Neutrophil (primary cell): Measurements from ENCODE around the gene USP32.

ENCODE experiments used
- H3K27ac ChIP-seq: fragments of 200-600 bp; sonication (generic); 2 replicates; pipeline ENCODE4 v1.5.1; 2016; ENCODE audit warnings: mild to moderate bottlenecking, moderate library complexity
- H3K27me3 ChIP-seq: fragments of 200-600 bp; sonication (generic); 2 replicates; pipeline ENCODE4 v1.6.0; 2016; ENCODE audit warnings: mild to moderate bottlenecking
- H3K36me3 ChIP-seq: fragments of 200-600 bp; sonication (generic); 2 replicates; pipeline ENCODE4 v1.5.1; 2017
- H3K4me1 ChIP-seq, 2 experiments: fragments of 200-600 bp in 1 of 2; sonication (generic) in 1 of 2; 1 replicate in 1 of 2; 2 replicates in 1 of 2; pipeline versions ENCODE4 v1.5.1 to v1.6.1; 2013 to 2016; ENCODE audit warnings: low read depth in 1 of 2, low read length in 1 of 2, mild to moderate bottlenecking in 1 of 2, moderate library complexity in 1 of 2; ENCODE audit not compliant: control insufficient read depth in 1 of 2, insufficient read depth in 1 of 2
- H3K4me3 ChIP-seq, 2 experiments: fragments of 200-600 bp in 1 of 2; sonication (generic) in 1 of 2; 1 replicate in 1 of 2; 2 replicates in 1 of 2; pipeline ENCODE4 v1.5.1; 2013 to 2016; ENCODE audit warnings: low read depth in 1 of 2, low read length in 1 of 2, mild to moderate bottlenecking in 1 of 2, moderate library complexity in 1 of 2
- H3K9me3 ChIP-seq: fragments of 200-600 bp; sonication (generic); 2 replicates; pipeline ENCODE4 v1.5.1; 2016
- CTCF ChIP-seq: fragments of 200-600 bp; sonication (generic); IDR thresholded peaks from 2 replicates; pipeline ENCODE4 v1.5.1; 2016; ENCODE audit warnings: antibody characterized with exemption

The USP32 gene

GRCh38 chr17:60372790-60373483 is 19.0 kb downstream of the USP32 start:
- peak overlapping the region; percentile 93 for H3K27ac ChIP-seq
- H3K36me3 ChIP-seq, result peaks cover 14% of the 10 kb centered on the region
- no peaks in the 10 kb centered on the region for H3K27me3 ChIP-seq
- no peak for TF ChIP-seq CTCF
- H3K4me1 ChIP-seq, result peaks cover 50 to 53% of the 10 kb centered on the region in 2 experiments
- peak overlapping the region; percentile 45 to 62 for H3K4me3 ChIP-seq
- no peaks in the 10 kb centered on the region for H3K9me3 ChIP-seq

- peaks cover 13% of the 10 kb centered on the region for H3K36me3 ChIP-seq
- no peaks in the 10 kb centered on the region for H3K27me3 ChIP-seq
- H3K27ac ChIP-seq, result peak overlapping the region; percentile 93
- peaks cover 50 to 53% of the 10 kb centered on the region in 2 experiments for H3K4me1 ChIP-seq
- H3K4me3 ChIP-seq, result peak overlapping the region; percentile 45 to 62
- TF ChIP-seq CTCF, result no peak
- no peaks in the 10 kb centered on the region for H3K9me3 ChIP-seq
Measured at GRCh38 chr17:60371818-60372510, 20.0 kb downstream of the USP32 start.

DNA sequence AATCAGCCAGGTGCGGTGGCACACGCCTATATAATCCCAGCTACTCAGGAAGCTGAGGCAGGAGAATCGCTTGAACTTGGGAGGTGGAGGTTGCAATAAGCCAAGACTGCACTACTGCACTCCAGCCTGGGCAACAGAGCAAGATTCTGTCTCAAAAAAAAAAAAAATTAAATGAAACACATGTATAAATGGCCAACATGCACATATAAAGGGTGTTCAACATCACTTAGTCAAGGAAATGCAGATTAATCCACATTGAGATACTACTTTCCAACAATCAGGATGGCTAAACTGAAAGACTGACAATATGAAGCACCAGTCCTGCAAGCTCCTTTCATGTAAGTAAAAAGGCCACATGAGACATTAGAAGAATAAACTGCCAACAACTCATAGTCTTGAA is 20.5 kb downstream of the USP32 start:
- Histone ChIP-seq H3K36me3 (peaks cover 8% of the 10 kb centered on the region), H3K27ac (peak overlapping the region; percentile 93), H3K4me3 (peak overlapping the region; percentile 45 to 62), H3K27me3 (no peaks in the 10 kb centered on the region), H3K4me1 (peaks cover 50 to 53% of the 10 kb centered on the region in 2 experiments), H3K9me3 (no peaks in the 10 kb centered on the region)
- no peak for TF ChIP-seq CTCF

GRCh38 chr17:60369727-60370126 is 22.2 kb downstream of the USP32 start:
- no peak for TF ChIP-seq CTCF

DNA sequence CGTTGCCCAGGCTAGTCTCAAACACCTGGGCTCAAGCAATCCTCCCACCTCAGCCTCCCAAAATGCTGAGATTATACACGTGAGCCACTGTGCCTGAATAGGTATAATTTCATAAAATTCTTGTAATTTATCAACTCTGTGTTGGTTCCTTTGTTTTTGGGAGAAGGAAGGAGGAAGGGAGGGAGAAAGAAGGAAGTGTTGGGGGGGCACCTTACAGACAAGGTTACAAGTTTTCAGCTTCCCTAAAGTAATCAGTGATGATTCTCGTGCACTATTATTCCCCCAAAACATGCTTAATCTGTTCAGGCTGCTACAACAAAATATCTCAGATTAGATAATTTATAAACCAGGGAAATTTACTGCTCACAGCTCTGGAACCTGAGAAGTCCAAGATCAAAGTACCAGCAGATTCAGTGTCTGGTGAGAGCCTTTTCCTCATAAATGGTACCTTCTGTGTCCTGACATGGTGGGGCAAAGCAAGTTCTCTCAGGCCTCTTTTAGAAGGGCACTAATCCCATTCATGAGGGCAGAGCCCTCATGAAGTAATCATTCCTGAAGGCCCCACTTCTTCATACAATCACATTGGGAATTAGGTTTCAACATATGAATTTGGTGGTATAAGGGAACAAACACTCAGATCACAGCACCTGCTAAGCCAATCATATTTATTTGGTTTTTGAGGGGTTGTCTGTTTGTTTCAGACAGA is 28.1 kb downstream of the USP32 start:
- Histone ChIP-seq H3K4me3 (peak overlapping the region in 1 of 2 experiments; percentile 29), H3K4me1 (peaks cover 18 to 25% of the 10 kb centered on the region in 2 experiments), H3K27me3 (no peaks in the 10 kb centered on the region), H3K27ac (peak overlapping the region; percentile 72), H3K9me3 (no peaks in the 10 kb centered on the region), H3K36me3 (no peaks in the 10 kb centered on the region)
- no peak for TF ChIP-seq CTCF

More at GRCh38 chr17:60369727-60370126, 22.2 kb downstream of the USP32 start:
- H3K4me1 ChIP-seq, result peaks cover 50 to 58% of the 10 kb centered on the region in 2 experiments
- H3K9me3 ChIP-seq, result no peaks in the 10 kb centered on the region
- no peak overlapping the region for H3K4me3 ChIP-seq
- no peaks in the 10 kb centered on the region for H3K36me3 ChIP-seq
- H3K27ac ChIP-seq, result peak overlapping the region; percentile 93
- no peaks in the 10 kb centered on the region for H3K27me3 ChIP-seq
